HG02642 (cell line): ENCODE data around the gene ZNF337.
"Not testable (repeated sequence)": the region's sequence is repeated elsewhere in the genome, so short reads cannot be mapped to it uniquely, and the experiment has no call there.

Experiments
- ATAC-seq: cut with Tn5 transposase; IDR thresholded peaks from one replicate; pipeline ENCODE4 v1.9.1; 2021; ENCODE audit warnings: mild to moderate bottlenecking; ENCODE audit not compliant: unreplicated experiment, poor library complexity

ZNF337 gene

GRCh38 chr20:25632940-25633790, 63.5 kb downstream of the ZNF337 start:
- ATAC-seq = no peak

GRCh38 chr20:25630615-25631014, 66.0 kb downstream of the ZNF337 start:
- ATAC-seq = not testable (repeated sequence)

GRCh38 chr20:25629816-25630499, 66.7 kb downstream of the ZNF337 start:
- ATAC-seq = no peak

- no peak for ATAC-seq
Measured at GRCh38 chr20:25626779-25627178, 69.9 kb downstream of the ZNF337 start.

GRCh38 chr20:25624500-25624939, 72.1 kb downstream of the ZNF337 start:
- no peak for ATAC-seq
